HG02763 (cell line): ENCODE results near the gene ZCCHC7.
"Not testable (repeated sequence)": the region's sequence is repeated elsewhere in the genome, so short reads cannot be mapped to it uniquely, and the experiment has no call there.

Experiments used
- ATAC-seq: cut with Tn5 transposase; IDR thresholded peaks from one replicate; pipeline ENCODE4 v1.9.1; 2021; ENCODE audit warnings: mild to moderate bottlenecking, moderate library complexity; ENCODE audit not compliant: unreplicated experiment

ZCCHC7 gene

DNA sequence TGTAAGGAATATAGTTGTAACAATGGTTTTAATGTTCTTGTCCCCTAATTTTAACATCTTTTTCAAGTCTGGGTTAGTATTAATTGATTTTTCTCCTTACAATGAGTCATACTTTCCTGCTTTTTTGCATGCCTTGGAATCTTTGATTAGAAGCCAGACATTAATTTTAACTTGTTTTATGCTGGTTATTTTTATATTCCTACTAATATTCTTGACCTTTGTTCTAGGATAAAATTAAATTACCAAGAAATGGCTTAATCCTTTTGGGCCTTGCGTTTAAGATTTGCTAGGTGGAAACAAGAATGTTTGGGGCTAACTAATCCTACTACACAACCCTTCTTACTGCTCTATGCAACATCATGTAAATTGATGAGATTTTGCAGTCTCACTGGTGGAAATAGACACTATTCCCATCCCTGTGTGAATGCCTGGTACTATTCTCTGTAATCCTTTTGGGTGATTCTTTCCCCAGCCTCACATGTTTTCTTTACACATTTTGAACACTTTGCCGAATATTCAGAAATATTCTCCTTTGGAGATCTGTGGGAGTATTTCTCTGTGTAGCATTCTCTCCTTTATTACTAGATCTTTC lies 47.2 kb downstream of the ZCCHC7 start:
- no peak for ATAC-seq

DNA sequence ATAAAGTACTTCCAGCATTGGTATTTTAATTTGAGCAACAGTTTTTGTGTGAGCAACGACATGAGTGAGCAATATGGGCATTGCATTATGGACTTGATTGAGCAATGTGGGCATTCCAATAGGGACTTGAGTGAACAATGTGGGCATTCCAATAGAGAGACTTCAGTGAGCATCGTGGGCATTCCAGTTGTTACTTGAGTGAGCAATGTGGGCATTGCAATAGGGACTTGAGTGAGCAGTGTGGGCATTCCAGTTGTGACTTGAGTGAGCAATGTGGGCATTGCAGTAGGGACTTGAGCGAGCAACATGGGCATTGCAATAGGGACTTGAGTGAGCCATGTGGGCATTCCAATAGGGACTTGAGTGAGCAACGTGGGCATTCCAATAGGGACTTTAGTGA lies 52.2 kb downstream of the ZCCHC7 start:
- ATAC-seq, result no peak

DNA sequence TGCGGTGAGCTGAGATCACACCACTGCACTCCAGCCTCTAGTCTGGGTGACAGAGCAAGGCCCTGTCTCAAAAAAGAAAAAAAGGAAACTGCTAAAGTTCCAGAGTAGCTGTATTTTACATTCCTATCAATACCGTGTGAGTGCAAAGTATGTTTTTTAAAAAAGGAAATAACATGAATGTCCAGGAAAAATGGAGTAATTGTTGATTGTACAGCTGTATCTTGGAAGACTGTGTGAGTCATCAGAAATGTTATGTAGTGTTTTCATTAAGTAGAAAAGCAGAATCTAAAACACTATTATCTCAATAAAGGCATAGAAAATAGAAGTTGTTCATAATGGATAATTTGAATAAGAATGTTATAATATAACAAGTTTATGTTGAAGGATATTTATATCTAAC lies 53.9 kb downstream of the ZCCHC7 start:
- ATAC-seq, result no peak

DNA sequence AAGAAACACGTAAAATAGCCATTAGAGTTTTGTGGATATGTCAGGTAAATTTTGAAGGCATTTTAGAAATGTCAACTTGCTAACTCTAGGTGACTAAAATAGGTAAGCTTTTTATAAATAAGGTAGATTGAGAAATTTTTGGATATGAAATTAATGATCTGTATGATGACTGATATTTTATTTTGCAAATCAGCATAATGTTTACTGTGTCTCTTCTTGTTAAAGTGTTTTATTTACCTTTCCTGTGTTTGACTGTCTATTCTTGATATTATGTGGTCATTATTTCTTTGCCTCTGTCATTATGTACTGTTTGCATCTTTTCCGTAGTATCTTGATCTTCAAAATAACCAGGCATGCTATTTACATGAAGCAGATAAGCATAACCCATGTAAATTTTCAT lies 58.4 kb downstream of the ZCCHC7 start:
- no peak for ATAC-seq

DNA sequence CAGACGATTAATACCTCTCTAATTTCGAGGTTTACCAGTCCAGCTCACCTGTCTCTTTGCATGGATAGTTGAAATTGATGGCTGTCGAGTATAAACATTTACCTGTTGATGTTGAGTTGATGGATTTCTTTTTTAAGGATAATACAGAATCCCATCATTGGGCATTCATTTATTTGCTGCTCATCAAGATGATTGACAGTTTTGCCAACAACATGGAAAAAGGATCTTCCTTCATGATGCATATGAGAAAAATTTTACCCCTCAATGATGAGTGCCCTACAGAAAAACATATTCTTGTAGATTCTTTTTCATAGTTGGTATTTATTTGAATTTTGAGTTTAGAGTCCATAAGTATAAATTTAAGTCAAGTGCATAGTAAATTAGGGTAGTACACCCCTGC lies 59.2 kb downstream of the ZCCHC7 start:
- no peak for ATAC-seq

DNA sequence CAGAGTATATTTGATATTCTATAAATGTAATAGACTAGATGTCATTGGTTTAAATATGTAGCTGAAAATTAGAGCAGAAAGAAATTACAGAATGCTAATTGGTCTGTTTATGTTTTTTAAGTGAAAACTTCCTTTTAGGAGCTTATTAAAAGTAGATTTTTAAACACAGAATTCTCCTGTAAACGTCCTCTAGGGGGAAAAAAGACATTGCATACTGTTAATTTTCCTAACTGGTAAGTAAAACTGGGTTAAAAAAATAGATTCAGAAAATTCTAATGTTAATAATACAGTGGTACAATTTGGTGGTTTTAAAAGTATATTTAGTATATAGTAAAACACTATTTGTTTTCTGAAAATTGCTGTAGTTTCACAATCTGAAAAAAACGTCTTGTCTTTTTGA lies 59.8 kb downstream of the ZCCHC7 start:
- ATAC-seq, result no peak

DNA sequence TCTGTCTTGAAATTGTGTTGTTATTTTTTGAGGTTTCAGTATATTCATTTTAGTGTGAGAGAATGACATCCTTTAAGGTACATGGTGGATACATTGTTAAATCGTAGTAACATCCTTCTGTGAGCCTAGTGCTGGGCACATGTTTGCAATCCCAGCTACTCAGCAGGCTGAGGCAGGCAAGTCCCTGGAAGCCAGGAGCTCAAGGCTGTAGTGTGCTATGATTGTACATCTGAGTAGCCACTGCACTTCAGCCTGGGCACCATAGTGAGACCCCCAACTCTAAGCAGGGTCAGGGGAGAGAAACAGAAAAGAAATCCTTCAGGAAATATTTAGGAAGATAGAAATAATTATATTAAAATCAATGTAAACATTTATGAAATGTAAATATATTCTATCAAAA lies 62.3 kb downstream of the ZCCHC7 start:
- no peak for ATAC-seq

DNA sequence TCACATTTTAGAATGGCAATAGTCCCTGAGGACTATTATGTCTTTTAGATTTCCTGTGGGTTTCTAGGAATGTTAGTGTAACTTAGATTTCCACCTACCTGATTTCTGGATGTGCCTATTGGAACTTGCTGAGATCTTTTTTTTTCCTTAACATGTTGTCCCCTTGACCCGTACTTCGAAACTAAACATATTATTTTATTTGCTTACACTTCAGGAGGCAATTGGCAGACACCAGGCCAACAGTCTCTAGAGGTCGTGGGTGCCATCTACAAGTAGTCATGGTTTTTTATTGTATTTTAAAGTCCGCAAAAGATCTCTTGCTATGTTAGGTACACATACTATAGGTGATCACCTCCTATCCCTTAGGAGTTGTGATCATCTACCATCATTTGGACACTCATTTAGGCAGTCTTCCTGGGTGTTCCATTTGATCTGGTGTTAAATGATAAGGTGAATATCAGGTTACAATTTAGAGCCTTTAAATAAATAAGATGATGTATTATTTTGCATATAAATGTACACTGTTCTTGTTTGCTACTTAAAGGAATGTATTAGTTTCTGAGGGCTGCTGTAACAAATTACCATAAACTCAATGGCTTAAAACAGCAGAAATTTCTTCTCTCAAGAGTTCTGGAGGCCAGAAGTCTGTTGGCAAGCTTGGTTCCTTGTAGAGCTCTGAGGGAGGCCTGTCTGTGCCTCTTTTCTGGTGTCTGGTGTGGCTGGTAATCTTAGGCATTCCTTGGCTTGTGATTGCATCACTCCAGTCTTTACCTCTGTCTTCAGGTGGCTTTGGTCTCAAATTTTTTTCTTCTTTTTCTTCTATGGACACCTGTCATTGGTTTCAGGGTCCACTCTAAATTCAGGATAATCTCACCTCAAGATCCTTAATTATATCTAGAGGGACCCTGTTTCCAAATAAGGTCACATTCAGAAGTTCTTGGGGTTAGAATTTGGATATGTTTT lies 64.8 kb downstream of the ZCCHC7 start:
- ATAC-seq, result no peak

DNA sequence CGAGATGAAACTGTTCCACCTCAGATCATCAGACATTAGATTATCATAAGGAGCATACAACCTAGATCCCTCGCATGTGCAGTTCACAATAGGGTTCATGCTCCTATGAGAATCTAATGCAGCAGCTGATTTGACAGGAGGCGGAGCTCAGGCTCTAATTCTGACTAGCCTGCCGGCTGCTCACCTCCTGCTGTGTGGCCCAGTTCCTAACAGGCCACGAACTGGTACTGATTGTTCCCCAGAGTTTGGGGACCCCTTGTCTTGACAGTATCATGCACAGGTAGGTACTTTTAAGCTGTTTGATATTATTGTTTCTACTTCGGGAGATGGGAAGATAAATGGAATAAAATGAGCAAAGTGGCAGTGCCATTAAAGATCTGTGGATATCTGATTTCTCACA lies 66.9 kb downstream of the ZCCHC7 start:
- ATAC-seq, result peak; percentile 40

DNA sequence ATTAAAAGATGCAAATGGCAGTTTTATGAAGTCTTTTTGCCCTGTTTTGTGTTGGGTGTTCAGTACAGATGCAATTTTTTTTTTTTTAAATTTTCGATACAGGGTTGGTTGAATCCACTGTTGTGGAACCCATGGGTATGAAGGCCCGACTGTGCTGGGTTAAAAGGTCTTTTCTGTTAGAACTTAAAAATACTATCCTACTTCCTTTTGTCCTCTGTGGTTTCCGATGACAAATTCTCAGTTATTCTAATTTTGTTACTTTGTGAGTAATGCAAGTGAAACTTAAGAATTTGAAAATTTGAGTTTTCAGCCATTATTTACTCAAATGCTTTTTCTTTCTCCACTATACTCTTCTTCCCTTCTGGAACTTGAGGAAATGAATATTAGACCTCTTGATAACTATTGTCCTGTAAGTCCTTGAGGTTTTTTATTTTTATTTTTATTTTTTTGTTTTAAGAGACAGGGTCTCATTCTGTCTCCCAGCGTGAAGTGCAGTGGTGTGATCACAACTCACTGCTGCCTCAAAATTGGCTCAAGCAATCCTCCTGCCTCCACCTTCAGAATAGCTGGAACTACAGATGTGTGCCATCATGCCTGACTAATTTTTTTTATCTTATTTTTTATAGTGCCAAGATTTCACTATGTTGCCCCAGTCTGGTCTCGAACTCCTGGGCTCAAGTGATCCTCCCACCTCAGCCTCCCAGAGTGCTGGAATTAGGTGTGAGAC lies 67.5 kb downstream of the ZCCHC7 start:
- peak; percentile 69 for ATAC-seq

DNA sequence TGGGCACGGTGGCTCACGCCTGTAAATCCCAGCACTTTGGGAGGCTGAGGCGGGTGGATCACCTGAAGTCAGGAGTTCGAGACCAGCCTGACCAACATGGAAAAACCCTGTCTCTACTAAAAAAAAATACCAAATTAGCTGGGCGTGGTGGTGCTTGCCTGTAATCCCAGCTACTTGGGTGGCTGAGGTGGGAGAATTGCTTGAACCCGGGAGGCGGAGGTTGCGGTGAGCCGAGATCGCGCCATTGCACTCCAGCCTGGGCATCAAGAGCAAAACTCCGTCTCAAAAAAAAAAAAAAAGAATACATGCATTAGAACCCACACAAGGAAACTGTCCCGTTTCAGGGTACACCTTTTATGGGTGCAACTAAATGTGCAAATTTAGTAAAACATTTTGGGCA lies 70.4 kb downstream of the ZCCHC7 start:
- ATAC-seq, result not testable (repeated sequence)

DNA sequence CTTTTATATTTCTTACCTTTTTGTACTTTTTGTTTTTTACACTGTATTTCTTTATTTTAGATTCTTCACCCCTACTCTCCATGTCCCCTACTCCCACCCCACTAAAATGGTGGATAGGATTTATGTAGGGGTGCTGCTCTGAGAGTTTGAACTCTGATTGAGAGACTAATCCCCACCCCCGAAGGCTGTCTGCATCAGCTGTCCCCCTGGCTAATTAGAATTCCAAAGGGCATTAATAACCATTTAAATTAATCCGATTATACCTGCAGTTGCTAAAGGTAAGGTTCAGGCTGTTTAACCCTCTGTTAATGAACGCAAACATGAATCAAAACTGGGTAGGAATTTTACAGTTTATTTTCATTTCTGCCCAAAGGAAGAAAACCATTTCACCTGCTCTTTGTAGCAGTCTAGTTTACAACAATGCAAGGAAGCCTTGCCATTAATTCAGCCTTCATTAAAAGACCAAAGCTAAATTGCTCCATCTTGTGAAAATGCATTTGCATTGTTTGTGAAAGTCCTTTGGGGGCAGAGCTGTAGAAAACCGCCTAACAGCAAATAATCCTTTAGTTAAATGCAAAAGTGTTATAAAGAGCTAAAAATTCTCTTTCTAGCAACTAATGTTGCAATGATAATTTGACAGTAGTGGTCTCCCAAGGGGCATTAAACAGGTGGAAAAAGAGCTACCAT lies 71.2 kb downstream of the ZCCHC7 start:
- no peak for ATAC-seq

DNA sequence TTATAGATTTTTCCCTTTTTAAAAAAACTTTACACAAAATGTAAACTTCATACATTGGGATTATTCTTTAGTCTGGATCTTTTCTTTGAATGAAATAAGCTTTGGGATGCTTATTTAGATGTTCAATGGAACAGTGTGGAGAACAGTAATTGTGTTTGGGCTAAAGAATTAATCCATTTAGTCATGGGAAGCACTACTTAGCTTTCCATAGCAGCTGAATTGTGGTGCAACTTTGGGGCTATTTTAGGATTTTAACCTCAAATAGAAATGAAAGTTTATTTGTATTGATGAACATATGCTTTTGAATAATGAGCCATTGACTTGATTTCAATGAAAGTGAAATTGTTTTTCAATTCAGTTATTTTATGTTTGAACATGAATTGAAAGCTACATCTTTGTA lies 72.4 kb downstream of the ZCCHC7 start:
- ATAC-seq, result no peak

DNA sequence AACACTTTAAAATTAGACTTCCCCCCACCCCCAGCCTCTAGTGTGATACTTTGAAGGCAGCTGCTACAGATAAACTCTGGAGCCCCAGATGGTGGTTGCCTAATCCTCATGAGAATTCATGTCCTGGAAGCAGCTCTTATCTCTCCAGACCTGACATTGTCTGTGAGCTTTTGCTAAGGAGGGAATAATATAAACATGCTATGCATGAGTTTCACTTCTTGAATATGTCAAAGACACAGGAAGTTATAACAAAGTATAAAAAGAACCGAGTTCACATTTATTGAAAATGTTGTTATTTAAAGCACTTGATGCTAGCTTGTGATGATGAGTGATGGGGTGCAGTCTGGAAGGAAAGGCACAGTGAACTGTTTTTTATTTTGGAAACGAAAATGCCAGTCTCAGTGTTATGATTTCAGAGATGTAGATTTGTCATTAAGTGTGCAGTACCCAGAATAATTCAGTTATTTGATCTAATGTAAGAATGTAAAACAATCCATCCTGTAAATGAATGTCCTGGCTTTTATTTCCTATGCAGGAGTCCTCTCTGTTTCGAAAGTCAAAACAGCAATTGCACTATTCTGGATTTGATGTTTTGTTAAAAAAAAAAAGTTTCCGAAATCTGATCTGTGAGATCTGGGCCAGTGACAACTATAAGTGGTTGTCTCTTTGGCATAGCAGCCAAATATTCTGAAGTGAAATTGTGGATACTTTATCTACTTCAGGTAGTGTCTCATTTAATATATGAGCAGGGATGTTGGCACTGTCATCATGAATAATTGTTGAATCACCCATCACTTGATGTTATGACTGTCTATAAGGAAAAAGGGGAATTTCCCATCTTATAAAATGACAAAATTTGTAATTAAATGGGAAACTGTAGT lies 77.0 kb downstream of the ZCCHC7 start:
- ATAC-seq, result peak; percentile 46

DNA sequence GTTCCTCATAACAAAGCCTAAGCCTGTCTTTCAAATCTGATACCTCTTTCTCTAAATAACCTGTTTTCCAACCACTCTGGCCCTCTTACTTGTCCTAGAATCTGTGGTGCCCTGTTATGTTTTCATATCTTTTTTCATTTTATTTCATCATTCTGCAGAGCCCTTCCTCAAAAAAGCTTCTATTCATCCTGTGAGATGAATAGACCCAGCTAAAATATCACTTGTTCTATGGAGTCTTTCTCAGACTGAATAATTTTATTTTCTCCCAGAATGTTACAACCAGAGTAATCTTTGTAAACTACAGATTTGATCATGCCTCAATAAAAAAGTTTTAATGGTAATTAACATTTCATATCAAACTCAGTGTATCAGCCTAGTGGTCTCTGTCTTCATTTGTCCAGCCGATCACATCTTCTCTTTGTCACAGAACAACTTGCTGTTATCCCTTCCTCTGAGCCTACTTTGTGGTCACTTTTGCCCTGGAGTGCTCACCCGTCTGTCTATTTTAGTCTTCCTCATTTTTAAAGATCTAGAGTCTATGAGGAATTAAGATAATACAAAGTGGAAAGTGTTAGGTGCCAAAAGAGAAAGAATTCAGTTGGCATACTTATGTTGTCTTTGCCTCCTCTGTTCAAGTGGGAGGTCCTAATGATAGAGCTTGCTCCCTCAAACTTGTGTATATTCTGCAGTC lies 77.8 kb downstream of the ZCCHC7 start:
- no peak for ATAC-seq

DNA sequence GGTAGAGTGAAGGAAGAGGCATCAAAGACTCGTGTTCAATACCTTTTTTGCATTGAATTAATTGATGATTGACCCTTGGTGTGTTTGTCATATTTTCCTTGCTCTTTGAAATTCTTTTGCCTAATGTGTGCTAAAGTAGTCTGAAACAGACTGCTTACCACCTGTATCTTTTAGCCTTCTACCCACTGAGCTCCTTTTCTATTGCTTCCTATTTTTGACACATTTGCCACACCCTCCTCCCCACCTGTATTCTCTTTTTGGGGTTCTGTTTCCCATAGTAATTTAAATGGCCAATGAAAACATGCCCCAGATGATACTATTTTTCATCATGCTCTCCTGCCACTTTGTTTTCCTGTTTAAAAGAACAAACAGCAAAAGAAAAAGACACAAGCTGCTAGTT lies 78.5 kb downstream of the ZCCHC7 start:
- no peak for ATAC-seq

DNA sequence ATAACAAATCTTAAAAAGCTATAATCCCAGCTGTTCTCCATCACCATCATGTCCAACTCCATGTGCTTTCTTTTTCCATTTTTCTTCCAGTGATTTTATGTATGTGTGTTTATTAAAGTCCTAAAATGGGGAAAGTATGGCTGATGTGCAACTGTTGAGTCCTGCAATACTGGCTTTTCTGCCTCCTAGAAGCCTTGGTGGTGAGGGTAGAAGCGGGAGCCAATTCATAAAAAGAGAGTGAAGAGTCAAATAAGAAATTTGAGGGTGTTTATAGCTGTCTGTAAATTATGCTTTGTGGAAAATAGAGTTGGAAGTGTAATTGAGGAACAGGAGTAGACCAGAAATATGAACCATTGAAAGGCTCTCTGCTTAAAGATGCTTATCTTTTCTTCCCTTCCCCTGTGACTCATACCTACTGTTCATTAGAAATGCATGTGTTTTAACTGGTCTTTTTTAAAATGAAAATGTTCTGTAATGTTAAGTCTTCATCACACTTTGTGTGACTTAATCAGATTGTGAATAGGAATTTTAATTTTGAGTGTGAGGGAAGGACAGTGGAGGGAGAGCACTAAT lies 80.1 kb downstream of the ZCCHC7 start:
- no peak for ATAC-seq

DNA sequence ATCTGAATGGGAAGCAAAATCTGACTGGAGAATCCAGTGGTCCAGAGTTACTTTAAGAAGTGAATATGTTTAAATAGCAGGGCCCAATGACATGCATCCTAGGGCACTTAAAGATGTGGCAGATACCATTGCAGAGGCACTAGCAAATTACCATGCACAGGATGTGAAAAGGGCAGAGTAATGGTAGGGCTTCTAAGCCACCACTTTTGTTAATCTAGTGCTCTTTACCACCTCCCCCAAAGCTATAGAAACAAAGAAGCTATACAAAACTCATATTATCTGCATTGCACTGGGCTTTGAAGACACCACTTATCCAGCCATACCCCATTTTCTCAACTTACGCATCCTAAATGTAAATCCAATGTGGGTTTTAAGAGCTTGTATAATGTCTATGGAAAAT lies 81.2 kb downstream of the ZCCHC7 start:
- ATAC-seq, result no peak

DNA sequence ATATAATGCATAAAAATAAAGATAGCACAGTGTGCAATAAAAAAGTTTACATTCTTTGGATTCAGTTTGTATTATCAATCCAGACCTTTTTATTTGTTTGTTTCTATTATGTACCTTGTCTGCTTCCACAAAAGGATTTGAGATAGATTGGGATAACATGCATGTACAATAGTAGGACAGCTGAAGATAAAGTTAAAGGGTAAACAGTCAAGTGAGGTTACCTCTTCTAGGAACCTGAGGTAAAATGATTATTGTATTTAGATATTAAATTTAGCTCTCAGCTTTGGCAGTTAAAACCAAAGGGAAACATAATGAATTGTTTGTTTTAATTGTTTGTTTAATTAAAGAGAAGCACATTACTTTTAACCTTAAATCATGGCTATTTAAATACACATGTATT lies 81.7 kb downstream of the ZCCHC7 start:
- no peak for ATAC-seq
